Stimulated activated CD4-positive, alpha-beta T cell treated with anti-CD3 and anti-CD28 coated beads, Interleukin-15, amount 100 ng/mL, for 24 hours (primary cell): ENCODE measurements around the gene TBC1D7.

Source experiments
- DNase-seq: peaks from one replicate; pipeline ENCODE4 v3.0.0-alpha.2; 2020

TBC1D7 gene

GRCh38 chr6:13328076-13328874, at the start of gene TBC1D7:
TBC1D7 (minus strand) TSS chr6:13328537; CDS start chr6:13326898, 1,639 bp downstream.
- DNase-seq, result peak; percentile 94

- DNase-seq, result no peak
Observed at GRCh38 chr6:13377054-13377758, 48.9 kb upstream of the TBC1D7 start.

GRCh38 chr6:13375360-13375878, 47.1 kb upstream of the TBC1D7 start:
- DNase-seq, result peak; percentile 75

- DNase-seq, result no peak
Observed at GRCh38 chr6:13373919-13374318, 45.6 kb upstream of the TBC1D7 start.

GRCh38 chr6:13373488-13373886, 45.1 kb upstream of the TBC1D7 start:
- no peak for DNase-seq

- no peak for DNase-seq
Observed at GRCh38 chr6:13372688-13373487, 44.6 kb upstream of the TBC1D7 start.

GRCh38 chr6:13372076-13372475, 43.7 kb upstream of the TBC1D7 start:
- no peak for DNase-seq

GRCh38 chr6:13371421-13372072, 43.2 kb upstream of the TBC1D7 start:
- no peak for DNase-seq

GRCh38 chr6:13370623-13371022, 42.3 kb upstream of the TBC1D7 start:
- no peak for DNase-seq

GRCh38 chr6:13369591-13369990, 41.3 kb upstream of the TBC1D7 start:
- DNase-seq, result no peak

GRCh38 chr6:13368731-13369115, 40.4 kb upstream of the TBC1D7 start:
- no peak for DNase-seq

GRCh38 chr6:13368079-13368730, 39.9 kb upstream of the TBC1D7 start:
- no peak for DNase-seq

- DNase-seq, result no peak
Observed at GRCh38 chr6:13367396-13367795, 39.1 kb upstream of the TBC1D7 start.

- DNase-seq, result no peak
Observed at GRCh38 chr6:13365320-13365719, 37.0 kb upstream of the TBC1D7 start.

- no peak for DNase-seq
Observed at GRCh38 chr6:13364842-13365241, 36.5 kb upstream of the TBC1D7 start.

- DNase-seq, result no peak
Observed at GRCh38 chr6:13362412-13362811, 34.1 kb upstream of the TBC1D7 start.

GRCh38 chr6:13360671-13361540, 32.6 kb upstream of the TBC1D7 start:
- DNase-seq, result no peak

- DNase-seq, result no peak
Observed at GRCh38 chr6:13359287-13359686, 30.9 kb upstream of the TBC1D7 start.

GRCh38 chr6:13358511-13358910, 30.2 kb upstream of the TBC1D7 start:
- DNase-seq, result no peak

- no peak for DNase-seq
Observed at GRCh38 chr6:13357551-13358075, 29.3 kb upstream of the TBC1D7 start.
